B cell (primary cell): ENCODE data around the gene MPIG6B.

ENCODE experiments used
- CTCF ChIP-seq: fragments of 200-600 bp; IDR thresholded peaks from one replicate; pipeline ENCODE4 v1.8.0; 2022; ENCODE audit warnings: antibody characterized with exemption, mild to moderate bottlenecking
- EZH2 ChIP-seq: IDR thresholded peaks from 2 replicates; pipeline ENCODE4 v1.6.1; 2012; ENCODE audit warnings: borderline replicate concordance, low read depth, mild to moderate bottlenecking, moderate library complexity, low read length; ENCODE audit not compliant: insufficient read depth, poor library complexity, severe bottlenecking

GRCh38 chr6:31739639-31740396 is 16.6 kb downstream of the MPIG6B start, which contains the start of gene MSH5:
- TF ChIP-seq CTCF (no peak), EZH2 (no peak)
